OCI-LY7 (cell line): ENCODE measurements around the gene MGAT5B. TPM values are rescaled to one million over a fixed set of nuclear protein-coding genes. Genes with fewer than 3 reads are reported as not detected.

Source experiments
- BruUV-seq: library from RNA; stranded (reverse); fragments of 400-500 nt; replicated peaks from 2 replicates; lab custom pipeline; 2021; lab: Mats Ljungman, UMichigan
- CTCF ChIA-PET: fragments of 300-600 bp; sonication (Branson Sonifier 250); formaldehyde crosslinking; loops from one replicate; lab custom pipeline; 2022; ENCODE audit warnings: antibody characterized with exemption; ENCODE audit not compliant: unreplicated experiment; lab: Charles Lee
- POLR2A ChIA-PET: fragments of 300-600 bp; sonication (Branson Sonifier 250); formaldehyde crosslinking; loops from one replicate; lab custom pipeline; 2022; ENCODE audit warnings: antibody characterized with exemption; lab: Charles Lee
- DNase-seq: peaks from one replicate; pipeline ENCODE4 v3.0.0-alpha.2; 2015; ENCODE audit warnings: low spot score
- H2AFZ ChIP-seq: fragments of 200-600 bp; sonication (generic), shearing (Covaris generic); 2 replicates; pipeline ENCODE4 v1.6.1; 2014; ENCODE audit warnings: mild to moderate bottlenecking, antibody characterized with exemption, low read length, moderate library complexity
- H3K27ac ChIP-seq: fragments of 200-600 bp; sonication (generic); 2 replicates; pipeline ENCODE4 v1.5.1; 2014; ENCODE audit warnings: mixed run types, low read depth, mild to moderate bottlenecking, moderate library complexity, low read length, inconsistent platforms; ENCODE audit not compliant: poor library complexity, severe bottlenecking
- H3K36me3 ChIP-seq: fragments of 200-600 bp; sonication (generic); 2 replicates; pipeline ENCODE4 v1.6.1; 2014; ENCODE audit warnings: mild to moderate bottlenecking, antibody characterized with exemption, low read length, moderate library complexity, mixed read lengths; ENCODE audit not compliant: insufficient read depth
- H3K4me1 ChIP-seq: fragments of 200-600 bp; sonication (generic); 2 replicates; pipeline ENCODE4 v1.5.1; 2014; ENCODE audit warnings: mild to moderate bottlenecking, low read length; ENCODE audit not compliant: insufficient read depth, poor library complexity, severe bottlenecking
- H3K4me2 ChIP-seq: fragments of 200-600 bp; sonication (generic); 2 replicates; pipeline ENCODE4 v1.6.1; 2014; ENCODE audit warnings: mild to moderate bottlenecking, low read length
- H3K4me3 ChIP-seq: fragments of 200-600 bp; sonication (generic); 2 replicates; pipeline ENCODE4 v1.5.1; 2014; ENCODE audit warnings: mild to moderate bottlenecking, low read depth, low read length; ENCODE audit not compliant: poor library complexity, severe bottlenecking
- H3K79me2 ChIP-seq: fragments of 200-600 bp; sonication (generic); 2 replicates; pipeline ENCODE4 v1.6.1; 2016; ENCODE audit warnings: low read depth, mild to moderate bottlenecking, low read length, moderate library complexity, mixed read lengths; ENCODE audit not compliant: insufficient read depth
- H3K9me2 ChIP-seq: fragments of 200-600 bp; sonication (generic); 2 replicates; pipeline ENCODE4 v1.6.1; 2016; ENCODE audit warnings: mild to moderate bottlenecking, low read length, mixed read lengths; ENCODE audit not compliant: insufficient read depth
- H3K9me3 ChIP-seq: fragments of 200-600 bp; sonication (generic); 2 replicates; pipeline ENCODE4 v1.6.1; 2014; ENCODE audit warnings: mild to moderate bottlenecking, mixed run types, low read length, mixed read lengths
- H4K20me1 ChIP-seq: fragments of 200-600 bp; sonication (generic); 2 replicates; pipeline ENCODE4 v1.6.1; 2014; ENCODE audit warnings: mild to moderate bottlenecking, antibody characterized with exemption, low read length, moderate library complexity, mixed read lengths; ENCODE audit not compliant: insufficient read depth
- CTCF ChIP-seq: fragments of 200-600 bp; sonication (generic); conservative IDR thresholded peaks from 2 replicates; pipeline ENCODE4 v1.5.1; 2014; ENCODE audit warnings: mild to moderate bottlenecking, antibody characterized with exemption, low read length, moderate library complexity, mixed read lengths
- EZH2phosphoT487 ChIP-seq: fragments of 200-600 bp; sonication (generic); IDR thresholded peaks from 2 replicates; pipeline ENCODE4 v1.6.1; 2018; ENCODE audit warnings: low read depth, borderline replicate concordance, mild to moderate bottlenecking, mixed run types, antibody characterized with exemption, low read length, moderate library complexity, mixed read lengths
- intact Hi-C: fragments of 100-400 bp; cut with micrococcal nuclease; formaldehyde crosslinking; loops from one replicate; pipeline ENCODE4 v1.10.0; 2022; ENCODE audit not compliant: unreplicated experiment
- total RNA-seq, 2 experiments: library from RNA; depleted of rRNA in 1 of 2; stranded (reverse); fragments of >200 nt in 1 of 2; shearing (Covaris generic) in 1 of 2; gene quantifications; 2 replicates each; pipeline ENCODE4 v1.2.3, GENCODE V29; 2014 to 2022

Gene MGAT5B
- total RNA-seq, 2 experiments from 2014 or later = 1.4 to 2.5 TPM

- Histone ChIP-seq H3K4me2 (no peak overlapping the region), H3K4me3 (no peak overlapping the region), H4K20me1 (no peaks in the 10 kb centered on the region), H3K36me3 (no peaks in the 10 kb centered on the region), H3K9me3 (no peaks in the 10 kb centered on the region), H3K27ac (no peak overlapping the region), H2AFZ (no peak overlapping the region), H3K4me1 (no peaks in the 10 kb centered on the region), H3K79me2 (no peaks in the 10 kb centered on the region), H3K9me2 (no peaks in the 10 kb centered on the region)
- ChIA-PET POLR2A (interaction anchor here (0.6 kb wide), 1 partner anchor 152 kb away, joined by 3 read pairs; no protein-coding TSS in a partner anchor), CTCF (no interaction called here)
- intact Hi-C loops = loop anchor here (5.0 kb wide), 1 partner anchor 64 kb away; no protein-coding TSS in a partner anchor
- TF ChIP-seq CTCF (no peak), EZH2phosphoT487 (no peak)
- BruUV-seq = no TSS peak
- DNase-seq = no peak
These were observed 13.2 kb downstream of the MGAT5B start for GRCh38 chr17:76881408-76881807.

- no TSS peak for BruUV-seq
- POLR2A ChIA-PET = interaction anchor here (0.6 kb wide), 1 partner anchor 152 kb away, joined by 3 read pairs; no protein-coding TSS in a partner anchor
- TF ChIP-seq EZH2phosphoT487 (no peak), CTCF (no peak)
These were observed 13.8 kb downstream of the MGAT5B start for GRCh38 chr17:76881966-76882365.

GRCh38 chr17:76883744-76884525 is 15.7 kb downstream of the MGAT5B start:
- ChIA-PET CTCF (no interaction called here), POLR2A (interaction anchor here (0.6 kb wide), 1 partner anchor 176 kb away, joined by 3 read pairs; no protein-coding TSS in a partner anchor)
- Histone ChIP-seq H2AFZ (no peak overlapping the region), H4K20me1 (no peaks in the 10 kb centered on the region), H3K9me2 (no peaks in the 10 kb centered on the region), H3K9me3 (no peaks in the 10 kb centered on the region), H3K4me3 (no peak overlapping the region), H3K4me1 (no peaks in the 10 kb centered on the region), H3K4me2 (no peak overlapping the region), H3K36me3 (no peaks in the 10 kb centered on the region), H3K27ac (no peak overlapping the region), H3K79me2 (no peaks in the 10 kb centered on the region)
- TF ChIP-seq CTCF = no peak
- no peak for TF ChIP-seq EZH2phosphoT487
- BruUV-seq = no TSS peak
- no peak for DNase-seq
- intact Hi-C loops = loop anchor here (5.0 kb wide), 1 partner anchor 67 kb away; no protein-coding TSS in a partner anchor

More at GRCh38 chr17:76881966-76882365, 13.8 kb downstream of the MGAT5B start:
- Histone ChIP-seq H3K27ac (no peak overlapping the region), H3K4me1 (no peaks in the 10 kb centered on the region), H3K79me2 (no peaks in the 10 kb centered on the region), H3K9me2 (no peaks in the 10 kb centered on the region), H4K20me1 (no peaks in the 10 kb centered on the region), H3K4me2 (no peak overlapping the region), H3K36me3 (no peaks in the 10 kb centered on the region), H3K9me3 (no peaks in the 10 kb centered on the region), H3K4me3 (no peak overlapping the region), H2AFZ (no peak overlapping the region)
- CTCF ChIA-PET = no interaction called here
- intact Hi-C loops = loop anchor here (5.0 kb wide), 1 partner anchor 65 kb away; no protein-coding TSS in a partner anchor
- DNase-seq = no peak
